GM18505 (cell line): ENCODE data around the gene HAUS1.

Experiments
- ATAC-seq: cut with Tn5 transposase; IDR thresholded peaks from one replicate; pipeline ENCODE4 v1.9.1; 2021; ENCODE audit not compliant: unreplicated experiment
- POLR2A ChIP-seq: IDR thresholded peaks from 4 replicates; pipeline ENCODE4 v1.6.1; 2011; ENCODE audit warnings: borderline replicate concordance; ENCODE audit not compliant: insufficient read depth, insufficient read length; ENCODE audit errors: extremely low read depth

Gene HAUS1, protein sequence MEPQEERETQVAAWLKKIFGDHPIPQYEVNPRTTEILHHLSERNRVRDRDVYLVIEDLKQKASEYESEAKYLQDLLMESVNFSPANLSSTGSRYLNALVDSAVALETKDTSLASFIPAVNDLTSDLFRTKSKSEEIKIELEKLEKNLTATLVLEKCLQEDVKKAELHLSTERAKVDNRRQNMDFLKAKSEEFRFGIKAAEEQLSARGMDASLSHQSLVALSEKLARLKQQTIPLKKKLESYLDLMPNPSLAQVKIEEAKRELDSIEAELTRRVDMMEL

GRCh38 chr18:46104128-46104911, at the start of gene HAUS1:
Gene HAUS1, plus strand, starts transcription at chr18:46104385. Its CDS starts 27 bp downstream, at chr18:46104412.
- ATAC-seq = peak; percentile 89

DNA sequence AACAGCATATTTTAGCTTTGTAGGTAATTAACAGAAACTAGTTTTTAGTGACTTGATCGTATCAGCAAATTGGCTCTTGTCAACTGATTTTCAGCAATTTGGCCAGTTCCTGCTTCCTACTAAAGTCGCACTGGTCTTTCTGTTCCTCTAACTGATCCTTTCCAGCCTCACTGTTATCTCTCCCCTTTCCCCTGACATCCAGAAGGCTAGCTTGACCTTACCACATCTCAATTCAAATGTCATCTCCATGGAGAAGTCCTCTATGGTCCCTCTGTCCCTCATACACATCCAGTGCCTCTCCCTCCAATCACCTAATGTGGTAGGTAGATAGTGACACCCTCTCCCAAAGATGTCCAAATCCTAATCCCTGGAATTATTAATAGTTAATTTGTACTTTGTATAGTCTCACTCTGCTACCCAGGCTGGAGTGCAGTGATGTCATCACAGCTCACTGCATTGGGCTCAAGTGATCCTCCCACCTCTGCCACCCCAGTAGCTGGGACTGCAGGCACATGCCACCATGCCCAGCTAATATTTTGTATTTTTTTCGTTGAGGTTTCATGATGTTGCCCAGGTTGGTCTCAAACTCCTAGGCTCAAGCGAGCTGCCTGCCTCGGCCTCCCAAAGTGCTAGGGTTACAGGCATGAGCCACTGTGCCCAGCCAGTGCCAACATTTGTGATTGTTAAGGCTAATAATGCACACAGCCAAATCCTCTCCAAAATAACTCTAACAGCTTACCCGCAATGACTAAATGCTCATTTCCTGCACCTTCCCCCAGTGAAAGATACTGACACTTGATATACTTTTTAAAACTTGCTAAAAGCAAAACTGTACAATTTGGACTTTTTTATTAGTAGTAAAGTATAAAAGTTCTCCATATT, 49.0 kb upstream of the HAUS1 start:
- ATAC-seq = no peak
- no peak for TF ChIP-seq POLR2A

More at GRCh38 chr18:46104128-46104911, at the start of gene HAUS1:
- peak; percentile 81 for TF ChIP-seq POLR2A

- ATAC-seq = no peak
- TF ChIP-seq POLR2A = no peak
Measured at GRCh38 chr18:46055838-46056230, 48.4 kb upstream of the HAUS1 start.

DNA sequence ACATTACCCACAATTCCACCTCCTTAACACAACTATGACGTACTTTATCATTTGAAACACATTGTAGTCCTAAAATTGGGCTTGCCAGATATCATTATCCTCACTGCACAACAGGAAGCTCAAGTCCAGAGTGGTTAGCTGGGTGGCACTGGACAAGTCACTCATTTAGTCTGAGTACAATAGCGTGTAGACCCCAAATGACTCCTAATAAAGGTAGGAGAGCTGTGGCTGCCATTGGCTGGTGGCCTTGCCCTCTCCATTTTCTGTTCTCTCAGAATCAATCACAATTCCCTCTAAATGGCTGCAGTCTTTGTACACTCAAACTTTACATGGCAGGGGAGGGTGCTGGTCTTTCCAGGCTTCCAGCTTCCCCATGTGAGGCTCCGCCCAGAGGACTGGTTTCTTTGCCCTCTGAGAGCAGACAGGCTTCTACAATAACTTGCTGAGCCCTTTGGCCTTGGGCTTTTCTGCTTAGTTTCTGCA, 43.8 kb upstream of the HAUS1 start:
- ATAC-seq = no peak
- no peak for TF ChIP-seq POLR2A

- TF ChIP-seq POLR2A = no peak
- no peak for ATAC-seq
Measured at GRCh38 chr18:46061387-46061786, 42.8 kb upstream of the HAUS1 start.

DNA sequence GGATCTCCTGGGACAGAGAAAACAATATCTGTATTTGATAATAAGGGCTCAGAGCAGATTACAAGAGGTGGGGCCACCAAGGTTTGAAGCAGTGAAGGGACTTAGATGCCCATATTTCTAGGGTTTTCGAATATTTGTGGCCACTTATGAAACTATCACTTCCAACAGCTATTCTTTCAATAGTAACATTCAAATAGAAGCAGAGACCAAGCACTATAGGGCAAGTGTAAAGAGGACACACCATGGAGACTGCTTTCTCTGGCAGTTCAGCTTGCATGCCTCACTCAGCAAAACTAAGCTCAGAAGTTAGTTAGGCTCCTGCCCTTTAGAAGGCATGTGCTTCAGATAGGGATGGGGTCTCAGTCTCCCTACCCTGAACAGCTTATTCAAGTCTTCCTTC, 42.4 kb upstream of the HAUS1 start:
- TF ChIP-seq POLR2A = no peak
- no peak for ATAC-seq

DNA sequence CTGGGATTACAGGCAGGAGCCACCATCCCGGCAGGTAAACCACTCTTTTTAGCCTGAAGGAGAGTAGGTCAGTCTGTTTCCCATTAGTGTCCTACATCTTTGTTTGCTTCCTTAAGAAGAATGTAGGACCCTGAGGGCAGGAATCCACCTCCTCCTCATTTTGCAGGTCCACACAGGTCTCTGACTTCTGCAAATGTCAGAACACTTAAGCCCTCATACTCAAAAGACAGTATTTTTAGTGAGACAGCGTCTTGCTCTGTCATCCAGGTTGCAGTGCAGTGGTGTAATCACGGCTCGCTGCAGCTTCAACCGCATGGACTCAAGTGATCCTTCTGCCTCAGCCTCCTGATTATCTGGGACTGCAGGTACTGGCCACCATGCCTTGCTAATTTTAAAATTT, 41.4 kb upstream of the HAUS1 start:
- no peak for ATAC-seq
- no peak for TF ChIP-seq POLR2A

- TF ChIP-seq POLR2A = no peak
Measured at GRCh38 chr18:46067438-46068007, 36.7 kb upstream of the HAUS1 start.

DNA sequence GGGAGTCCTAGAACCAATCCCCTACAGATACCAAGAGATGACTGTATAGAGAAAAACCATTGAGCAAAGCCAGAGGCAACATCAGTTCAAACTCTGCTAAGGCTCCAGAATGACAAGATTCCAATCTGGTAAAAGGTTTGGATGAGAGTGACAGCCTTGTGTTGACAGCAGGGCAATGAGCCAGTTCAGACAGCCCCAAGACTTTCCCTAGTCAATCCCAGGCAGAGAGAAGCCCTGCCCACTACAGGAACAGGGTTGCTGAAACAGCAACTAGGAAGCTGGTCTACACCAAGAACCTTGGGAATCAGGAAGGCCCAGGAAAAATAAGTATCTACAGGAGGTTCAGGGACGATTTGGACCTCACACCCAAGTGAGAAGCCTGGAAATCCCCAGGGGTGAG, 35.4 kb upstream of the HAUS1 start:
- TF ChIP-seq POLR2A = no peak
- no peak for ATAC-seq

More at GRCh38 chr18:46067438-46068007, 36.7 kb upstream of the HAUS1 start:
- no peak for ATAC-seq

GRCh38 chr18:46069524-46069923, 34.7 kb upstream of the HAUS1 start:
- no peak for ATAC-seq
- no peak for TF ChIP-seq POLR2A

DNA sequence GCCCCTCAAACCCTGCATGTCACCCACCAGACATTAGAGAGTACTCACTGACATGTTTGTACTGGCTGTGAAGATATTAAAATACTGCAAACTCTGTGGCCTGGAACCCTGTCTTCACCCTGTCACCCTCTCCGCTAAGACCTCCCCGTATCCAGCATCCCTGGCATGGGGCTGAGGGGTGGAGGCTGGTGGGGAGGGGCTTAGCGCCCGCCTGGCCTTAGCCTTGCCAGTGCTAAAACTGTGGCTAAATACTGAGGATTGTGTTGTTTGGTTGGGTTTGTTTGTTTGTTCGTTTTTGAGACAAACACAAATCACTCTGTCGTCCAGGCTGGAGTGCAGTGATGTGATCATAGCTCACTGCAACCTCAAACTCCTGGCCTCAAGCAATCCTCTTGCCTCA, 34.0 kb upstream of the HAUS1 start:
- ATAC-seq = no peak
- no peak for TF ChIP-seq POLR2A

DNA sequence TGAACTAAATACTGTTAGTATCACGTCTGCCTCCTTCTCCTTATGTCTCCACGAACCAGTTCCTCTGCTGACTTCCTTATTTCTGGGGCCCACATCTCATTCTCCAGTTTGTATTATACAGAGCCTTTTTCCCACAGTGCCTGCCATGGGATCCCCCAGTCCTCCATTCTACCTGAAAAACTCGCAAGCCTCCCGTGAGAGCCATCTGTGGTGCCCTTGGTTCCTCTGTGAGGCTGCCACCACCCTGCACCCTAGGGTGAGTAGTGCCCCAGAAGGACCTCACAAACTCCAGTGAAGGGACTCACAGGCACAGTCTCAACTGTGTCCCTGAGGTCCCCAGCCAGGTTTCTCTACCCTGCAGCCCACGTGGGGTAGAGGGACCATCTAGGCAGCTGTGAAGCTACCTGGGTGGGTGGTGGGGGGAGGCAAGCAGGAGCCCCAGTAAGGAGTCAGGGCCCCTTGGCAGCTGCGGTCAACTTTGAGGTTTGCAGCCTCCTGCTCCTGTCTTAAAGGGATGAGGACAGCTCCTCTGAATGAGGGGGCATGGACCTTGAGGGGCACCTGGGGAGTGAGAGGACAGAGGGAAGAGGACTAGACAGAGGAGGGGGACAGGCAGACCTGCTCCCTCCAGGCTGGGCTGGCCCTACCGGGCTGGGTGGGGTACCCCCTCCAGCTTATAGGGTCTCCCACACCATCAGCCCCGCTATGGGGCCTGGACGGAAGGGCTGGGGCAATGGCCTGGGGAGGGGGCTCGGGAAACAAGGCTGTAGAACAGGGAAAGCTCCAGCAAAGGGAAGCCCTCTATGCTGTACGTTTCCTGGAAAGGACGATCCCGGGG, 33.2 kb upstream of the HAUS1 start:
- TF ChIP-seq POLR2A = no peak
- ATAC-seq = no peak

DNA sequence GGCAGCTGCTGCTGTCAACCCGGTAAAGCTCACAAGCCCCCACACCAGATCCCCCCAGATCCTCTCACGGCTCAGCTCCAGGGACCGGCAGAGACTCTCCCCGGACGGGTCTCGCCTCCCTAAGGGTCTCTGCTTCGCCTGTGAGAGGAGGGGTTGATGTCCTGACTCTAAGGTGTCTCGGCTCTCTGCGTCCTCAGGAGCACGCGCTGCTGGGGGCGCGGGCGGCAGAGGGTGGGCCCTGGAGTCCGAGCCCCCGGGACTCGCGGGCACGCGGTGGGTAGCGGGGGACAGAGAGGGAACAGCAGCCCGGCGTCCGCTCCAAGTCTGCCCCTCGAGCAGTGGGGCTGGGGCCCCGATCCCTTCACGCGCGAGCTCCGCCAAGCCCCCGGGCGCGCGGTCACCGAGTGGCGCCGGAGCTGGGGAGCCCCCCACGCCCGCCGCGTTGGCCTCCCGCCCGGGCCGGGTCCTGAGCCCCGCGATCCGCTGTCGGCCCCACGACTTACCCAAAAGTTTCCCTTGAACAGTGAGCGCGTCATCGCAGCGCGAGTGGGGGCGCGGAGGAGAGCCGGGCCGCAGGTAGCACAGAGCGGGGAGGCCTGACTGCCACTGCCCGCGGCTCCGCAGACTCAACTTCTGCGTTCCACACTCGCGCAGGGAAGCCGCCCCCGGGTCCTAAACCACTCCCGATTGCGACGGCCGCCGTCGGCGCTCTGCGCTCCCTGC, 32.4 kb upstream of the HAUS1 start, which contains the start of gene PSTPIP2:
PSTPIP2 (minus strand) TSS at position 608 of the 723 bp plus-strand sequence; CDS start at position 536, 72 bp downstream.
- ATAC-seq = peak; percentile 71

More for the DNA sequence above, 32.4 kb upstream of the HAUS1 start, which contains the start of gene PSTPIP2:
- TF ChIP-seq POLR2A = peak; percentile 56
